Right renal cortex interstitium (tissue), 3 donors: ENCODE results near the gene LYSMD3. TPM values are rescaled to one million over a fixed set of nuclear protein-coding genes. Genes with fewer than 3 reads are reported as not detected.
A peak's percentile ranks its signal among the peaks of the same experiment; 100 is the strongest.
"Not testable (repeated sequence)": the region's sequence is repeated elsewhere in the genome, so short reads cannot be mapped to it uniquely, and the experiment has no call there.

Experiments
- DNase-seq, 3 donors: peaks; one replicate each; pipeline ENCODE4 v3.0.0-alpha.2; 2013; ENCODE audit warnings: low read depth in 3 of 3, low spot score in 2 of 3
- polyA plus RNA-seq, 3 donors: library from polyadenylated mRNA; unstranded; fragments of 120-200 nt; gene quantifications; one replicate each; pipeline ENCODE4 v1.2.1, GENCODE V29; 2013; ENCODE audit not compliant: insufficient read length in 3 of 3

Gene LYSMD3
- polyA plus RNA-seq = 10 to 100 TPM; 31.4 to 32.4 (median 31.8) TPM

- peak; percentile 83 to 91 (median 87) for DNase-seq
Observed at GRCh38 chr5:90529194-90529938, at the start of gene LYSMD3. TSS of gene LYSMD3 (minus strand) at chr5:90529584. CDS start at chr5:90525289, 4,295 bp downstream.

GRCh38 chr5:90576566-90576965 is 47.2 kb upstream of the LYSMD3 start:
- not testable (repeated sequence) for DNase-seq

GRCh38 chr5:90575712-90576111 is 46.3 kb upstream of the LYSMD3 start:
- no peak for DNase-seq

- no peak for DNase-seq
Observed at GRCh38 chr5:90571147-90571773, 41.9 kb upstream of the LYSMD3 start.

GRCh38 chr5:90570034-90570433 is 40.6 kb upstream of the LYSMD3 start:
- DNase-seq = no peak

GRCh38 chr5:90569084-90569483 is 39.7 kb upstream of the LYSMD3 start:
- DNase-seq = no peak

GRCh38 chr5:90565491-90565890 is 36.1 kb upstream of the LYSMD3 start:
- DNase-seq = no peak

- DNase-seq = no peak
Observed at GRCh38 chr5:90563108-90563507, 33.7 kb upstream of the LYSMD3 start.

- DNase-seq = no peak
Observed at GRCh38 chr5:90562341-90562740, 33.0 kb upstream of the LYSMD3 start.

- no peak for DNase-seq
Observed at GRCh38 chr5:90561766-90562165, 32.4 kb upstream of the LYSMD3 start.

GRCh38 chr5:90560771-90561170 is 31.4 kb upstream of the LYSMD3 start:
- DNase-seq = no peak

- DNase-seq = peak; percentile 60 to 78 (median 69)
Observed at GRCh38 chr5:90558344-90559192, 29.2 kb upstream of the LYSMD3 start, which contains the start of gene ADGRV1. TSS of gene ADGRV1 (plus strand) at chr5:90558797. CDS start at chr5:90558896, 99 bp downstream.

- DNase-seq = no peak
Observed at GRCh38 chr5:90557871-90558270, 28.5 kb upstream of the LYSMD3 start.

GRCh38 chr5:90557391-90557790 is 28.0 kb upstream of the LYSMD3 start:
- no peak for DNase-seq

GRCh38 chr5:90555666-90556065 is 26.3 kb upstream of the LYSMD3 start:
- DNase-seq = no peak

- no peak for DNase-seq
Observed at GRCh38 chr5:90554358-90555006, 25.1 kb upstream of the LYSMD3 start.

- no peak for DNase-seq
Observed at GRCh38 chr5:90553711-90554110, 24.3 kb upstream of the LYSMD3 start.

- DNase-seq = no peak
Observed at GRCh38 chr5:90551376-90551775, 22.0 kb upstream of the LYSMD3 start.

GRCh38 chr5:90550963-90551362 is 21.6 kb upstream of the LYSMD3 start:
- DNase-seq = no peak

- no peak for DNase-seq
Observed at GRCh38 chr5:90549729-90550275, 20.4 kb upstream of the LYSMD3 start.
